ENCODE measurements around the gene GGA3.

GGA3 gene

GRCh38 chr17:75261336-75262111 lies at the start of gene GGA3, which contains the start of gene MRPS7:
Gene GGA3 (minus strand): TSS chr17:75261606. CDS start chr17:75261587, 19 bp downstream.
Gene MRPS7 (plus strand): TSS chr17:75261879. CDS start chr17:75261901, 22 bp downstream.
- Histone ChIP-seq H4K20me1 (ENCODE audit: control insufficient read depth, insufficient read depth, low read depth, low read length) (peaks cover 14% of the 10 kb centered on the region; the same call in 1 of the 2 replicates), H3K27ac (ENCODE audit: low read depth, low read length) (peak within 1 kb of the TSS; percentile 70), H3K27me3 (ENCODE audit: control insufficient read depth, low read length) (no peaks in the 10 kb centered on the region), H3K79me2 (ENCODE audit: control insufficient read depth, low read length) (peaks cover 67% of the 10 kb centered on the region), H3K4me1 (ENCODE audit: control insufficient read depth, low read length) (peaks cover 28% of the 10 kb centered on the region), H3K4me2 (ENCODE audit: low read length) (peak within 1 kb of the TSS; percentile 88), H3K4me3 (ENCODE audit: low read length) (peak within 1 kb of the TSS; percentile 91), H3K36me3 (ENCODE audit: control insufficient read depth, low read length) (peaks cover 60% of the 10 kb centered on the region), H3F3A (ENCODE audit: control insufficient read depth, insufficient read depth) (peaks cover 3% of the 10 kb centered on the region; the same call in 1 of the 2 replicates), H3K9me3 (ENCODE audit: control insufficient read depth, insufficient read depth, low read length) (no peaks in the 10 kb centered on the region), H3K9me2 (replicated peaks; ENCODE audit: control insufficient read depth, low read length) (no peaks in the 10 kb centered on the region)
- TF ChIP-seq CTCF (IDR thresholded peaks at IDR 0.05; ENCODE audit: low read depth, low read length, poor library complexity, severe bottlenecking) (peak; percentile 7), EZH2phosphoT487 (IDR thresholded peaks at IDR 0.05; ENCODE audit: borderline replicate concordance, low read length) (no peak)

GRCh38 chr17:75308732-75309629 lies 47.6 kb upstream of the GGA3 start:
- Histone ChIP-seq H4K20me1 (ENCODE audit: control insufficient read depth, insufficient read depth, low read depth, low read length) (no peaks in the 10 kb centered on the region), H3F3A (ENCODE audit: control insufficient read depth, insufficient read depth) (no peaks in the 10 kb centered on the region), H3K9me2 (replicated peaks; ENCODE audit: control insufficient read depth, low read length) (no peaks in the 10 kb centered on the region), H3K79me2 (ENCODE audit: control insufficient read depth, low read length) (no peaks in the 10 kb centered on the region), H3K36me3 (ENCODE audit: control insufficient read depth, low read length) (no peaks in the 10 kb centered on the region), H3K9me3 (ENCODE audit: control insufficient read depth, insufficient read depth, low read length) (no peaks in the 10 kb centered on the region), H3K27me3 (ENCODE audit: control insufficient read depth, low read length) (no peaks in the 10 kb centered on the region), H3K4me1 (ENCODE audit: control insufficient read depth, low read length) (peaks cover 20% of the 10 kb centered on the region), H3K27ac (ENCODE audit: low read depth, low read length) (no peak overlapping the region), H3K4me2 (ENCODE audit: low read length) (no peak overlapping the region), H3K4me3 (ENCODE audit: low read length) (no peak overlapping the region)
- no peak for TF ChIP-seq CTCF (IDR thresholded peaks at IDR 0.05; ENCODE audit: low read depth, low read length, poor library complexity, severe bottlenecking)
- TF ChIP-seq EZH2phosphoT487 (IDR thresholded peaks at IDR 0.05; ENCODE audit: borderline replicate concordance, low read length): no peak

DNA sequence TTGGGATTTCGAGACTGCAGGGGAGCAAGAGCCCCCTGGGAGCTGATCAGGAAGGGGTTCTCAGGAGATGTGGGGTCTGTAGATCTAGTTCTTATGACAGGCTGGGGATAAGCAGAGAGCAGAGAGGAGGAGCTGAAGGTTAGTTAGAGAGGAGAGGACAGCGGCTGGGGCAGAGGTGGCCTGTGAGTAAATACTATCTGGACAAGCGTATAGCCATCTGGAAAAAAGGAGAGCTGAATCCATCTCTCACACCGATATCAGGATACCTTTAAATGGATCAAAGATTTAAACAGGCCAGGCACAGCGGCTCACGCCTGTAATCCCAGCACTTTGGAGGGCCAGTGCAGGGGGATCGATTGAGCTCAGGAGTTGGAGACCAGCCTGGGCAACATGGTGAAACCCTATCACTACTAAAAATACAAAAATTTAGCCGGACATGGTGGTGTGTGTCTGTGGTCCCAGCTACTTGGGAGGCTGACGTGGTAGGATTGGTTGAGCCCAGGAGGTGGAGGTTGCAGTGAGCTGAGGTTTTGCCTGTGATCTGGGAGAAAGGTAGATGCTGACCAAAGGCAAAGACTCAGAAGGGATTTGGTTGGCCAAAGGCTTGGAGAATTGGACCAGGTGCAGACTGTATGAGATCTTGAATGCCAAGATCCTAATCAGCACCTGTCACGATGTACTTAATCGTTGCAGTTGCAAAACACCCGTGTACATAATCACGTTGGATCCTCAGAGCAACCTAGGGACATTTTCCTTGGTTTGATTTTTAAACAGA lies 46.7 kb upstream of the GGA3 start:
- no peak overlapping the region for H3K27ac ChIP-seq (ENCODE audit: low read depth, low read length)
- no peaks in the 10 kb centered on the region for H3K27me3 ChIP-seq (ENCODE audit: control insufficient read depth, low read length)
- TF ChIP-seq CTCF (IDR thresholded peaks at IDR 0.05; ENCODE audit: low read depth, low read length, poor library complexity, severe bottlenecking): no peak
- TF ChIP-seq EZH2phosphoT487 (IDR thresholded peaks at IDR 0.05; ENCODE audit: borderline replicate concordance, low read length): no peak
- H3K9me2 ChIP-seq (replicated peaks; ENCODE audit: control insufficient read depth, low read length): no peaks in the 10 kb centered on the region
- H3K79me2 ChIP-seq (ENCODE audit: control insufficient read depth, low read length): no peaks in the 10 kb centered on the region
- no peak overlapping the region for H3K4me2 ChIP-seq (ENCODE audit: low read length)
- no peaks in the 10 kb centered on the region for H4K20me1 ChIP-seq (ENCODE audit: control insufficient read depth, insufficient read depth, low read depth, low read length)
- H3K9me3 ChIP-seq (ENCODE audit: control insufficient read depth, insufficient read depth, low read length): no peaks in the 10 kb centered on the region
- H3F3A ChIP-seq (ENCODE audit: control insufficient read depth, insufficient read depth): no peaks in the 10 kb centered on the region
- peaks cover 13% of the 10 kb centered on the region for H3K4me1 ChIP-seq (ENCODE audit: control insufficient read depth, low read length)
- no peaks in the 10 kb centered on the region for H3K36me3 ChIP-seq (ENCODE audit: control insufficient read depth, low read length)
- no peak overlapping the region for H3K4me3 ChIP-seq (ENCODE audit: low read length)
